Measurements from ENCODE around the gene NMNAT3. TPM values are rescaled to one million over a fixed set of nuclear protein-coding genes. Genes with fewer than 3 reads are reported as not detected.

The NMNAT3 gene
- polyA plus RNA-seq, 2 of the 4 experiments (the other 2 are of a cell fraction): 1.2 to 2.9 TPM

DNA sequence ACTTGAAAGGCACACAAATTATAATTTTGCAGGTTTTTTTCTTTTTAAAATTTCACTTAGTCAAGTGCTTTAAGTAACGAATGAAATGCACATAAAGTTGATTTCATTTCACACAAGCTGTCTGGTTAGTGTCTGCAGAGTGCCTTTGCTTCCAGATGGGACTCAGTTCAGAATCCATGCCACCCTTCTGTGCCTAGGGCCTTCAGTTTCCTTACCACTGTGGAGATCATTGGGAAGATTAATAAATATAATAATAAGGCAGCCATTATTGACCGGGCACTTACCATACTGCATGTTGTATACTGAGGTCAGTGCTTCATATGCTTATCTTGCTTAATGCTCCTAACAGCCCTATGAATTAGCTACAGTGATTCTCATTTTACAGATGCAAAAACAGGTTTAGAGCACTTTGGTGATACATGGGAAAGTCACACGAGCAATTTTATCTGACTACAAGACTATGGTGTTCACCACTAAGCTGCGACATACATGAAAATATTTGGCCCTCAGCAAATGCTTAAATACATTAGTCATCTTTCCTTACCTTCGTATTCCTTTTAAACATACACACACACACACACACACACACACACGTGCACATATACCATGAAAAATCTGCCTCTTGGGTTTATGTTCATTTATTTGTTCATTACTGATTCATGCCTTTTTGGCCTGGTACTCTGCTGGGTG lies 3.1 kb downstream of the NMNAT3 start (continued):
- TF ChIP-seq, protein P1, sequence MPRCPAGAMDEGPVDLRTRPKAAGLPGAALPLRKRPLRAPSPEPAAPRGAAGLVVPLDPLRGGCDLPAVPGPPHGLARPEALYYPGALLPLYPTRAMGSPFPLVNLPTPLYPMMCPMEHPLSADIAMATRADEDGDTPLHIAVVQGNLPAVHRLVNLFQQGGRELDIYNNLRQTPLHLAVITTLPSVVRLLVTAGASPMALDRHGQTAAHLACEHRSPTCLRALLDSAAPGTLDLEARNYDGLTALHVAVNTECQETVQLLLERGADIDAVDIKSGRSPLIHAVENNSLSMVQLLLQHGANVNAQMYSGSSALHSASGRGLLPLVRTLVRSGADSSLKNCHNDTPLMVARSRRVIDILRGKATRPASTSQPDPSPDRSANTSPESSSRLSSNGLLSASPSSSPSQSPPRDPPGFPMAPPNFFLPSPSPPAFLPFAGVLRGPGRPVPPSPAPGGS (IDR thresholded peaks at IDR 0.05): no peak
- TF ChIP-seq, protein P2, sequence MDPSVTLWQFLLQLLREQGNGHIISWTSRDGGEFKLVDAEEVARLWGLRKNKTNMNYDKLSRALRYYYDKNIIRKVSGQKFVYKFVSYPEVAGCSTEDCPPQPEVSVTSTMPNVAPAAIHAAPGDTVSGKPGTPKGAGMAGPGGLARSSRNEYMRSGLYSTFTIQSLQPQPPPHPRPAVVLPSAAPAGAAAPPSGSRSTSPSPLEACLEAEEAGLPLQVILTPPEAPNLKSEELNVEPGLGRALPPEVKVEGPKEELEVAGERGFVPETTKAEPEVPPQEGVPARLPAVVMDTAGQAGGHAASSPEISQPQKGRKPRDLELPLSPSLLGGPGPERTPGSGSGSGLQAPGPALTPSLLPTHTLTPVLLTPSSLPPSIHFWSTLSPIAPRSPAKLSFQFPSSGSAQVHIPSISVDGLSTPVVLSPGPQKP (IDR thresholded peaks at IDR 0.05; ENCODE audit: low read depth, low read length): no peak
- TF ChIP-seq RAD21 (conservative IDR thresholded peaks at IDR 0.05 in 1 of 2, IDR thresholded peaks at IDR 0.05 in 1 of 2): no peak
- TF ChIP-seq FOXS1 (CRISPR knock-in tag; IDR thresholded peaks at IDR 0.05): no peak
- no peak for TF ChIP-seq CBX8 (IDR thresholded peaks at IDR 0.05)
- TF ChIP-seq, protein P3, sequence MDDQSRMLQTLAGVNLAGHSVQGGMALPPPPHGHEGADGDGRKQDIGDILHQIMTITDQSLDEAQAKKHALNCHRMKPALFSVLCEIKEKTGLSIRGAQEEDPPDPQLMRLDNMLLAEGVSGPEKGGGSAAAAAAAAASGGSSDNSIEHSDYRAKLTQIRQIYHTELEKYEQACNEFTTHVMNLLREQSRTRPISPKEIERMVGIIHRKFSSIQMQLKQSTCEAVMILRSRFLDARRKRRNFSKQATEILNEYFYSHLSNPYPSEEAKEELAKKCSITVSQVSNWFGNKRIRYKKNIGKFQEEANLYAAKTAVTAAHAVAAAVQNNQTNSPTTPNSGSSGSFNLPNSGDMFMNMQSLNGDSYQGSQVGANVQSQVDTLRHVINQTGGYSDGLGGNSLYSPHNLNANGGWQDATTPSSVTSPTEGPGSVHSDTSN (IDR thresholded peaks at IDR 0.05): no peak

DNA sequence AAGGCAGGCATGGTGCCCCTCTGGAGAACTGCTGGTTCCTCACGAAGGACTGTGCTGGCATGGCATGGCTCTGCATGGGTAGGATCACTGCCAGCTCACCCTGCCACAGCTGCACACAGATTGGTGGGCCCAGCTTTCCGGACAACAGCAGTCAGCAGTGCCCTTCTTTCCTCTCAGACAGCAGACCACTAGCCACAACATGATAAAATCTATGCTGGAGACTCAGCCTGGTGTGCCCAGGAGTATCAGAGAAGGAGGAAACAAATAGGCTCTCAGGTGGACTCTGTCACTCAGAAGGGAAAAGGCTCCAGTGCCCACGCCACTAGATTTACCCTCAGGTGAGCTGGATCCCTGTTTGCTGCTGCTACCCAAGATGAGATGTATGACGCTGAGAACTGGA lies 4.9 kb downstream of the NMNAT3 start:
- WGBS (ENCODE audit: missing lambda C conversion rate): 61% methylated on average over 3 of the region's 4 CpGs
- CTCF ChIA-PET: interaction anchor here (0.5 kb wide), 1 partner anchor 212 kb away, joined by 3 read pairs; no protein-coding TSS in a partner anchor
- POLR2A ChIA-PET: no interaction called here
- FAIRE-seq (no peak), DNase-seq (ENCODE audit: low read depth in 1 of 2, low spot score in 1 of 2) (no peak), ATAC-seq (no peak)
- TF ChIP-seq, protein P1 (IDR thresholded peaks at IDR 0.05): no peak
- TF ChIP-seq TFCP2L1 (CRISPR knock-in tag; IDR thresholded peaks at IDR 0.05) (no peak), HOXB13 (CRISPR knock-in tag; IDR thresholded peaks at IDR 0.05; ENCODE audit: low read depth) (no peak), ZFP36 (IDR thresholded peaks at IDR 0.05; ENCODE audit: borderline replicate concordance, partially characterized antibody) (no peak), KDM5A (IDR thresholded peaks at IDR 0.05) (no peak), TP53 (CRISPR knock-in tag; IDR thresholded peaks at IDR 0.05) (no peak), MAFK (IDR thresholded peaks at IDR 0.05; ENCODE audit: partially characterized antibody) (no peak), HEYL (CRISPR knock-in tag; IDR thresholded peaks at IDR 0.05) (no peak), ZNF302 (CRISPR knock-in tag; IDR thresholded peaks at IDR 0.05) (no peak), CBX2 (IDR thresholded peaks at IDR 0.05; ENCODE audit: borderline replicate concordance, low read depth) (no peak)
- TF ChIP-seq, protein P4, sequence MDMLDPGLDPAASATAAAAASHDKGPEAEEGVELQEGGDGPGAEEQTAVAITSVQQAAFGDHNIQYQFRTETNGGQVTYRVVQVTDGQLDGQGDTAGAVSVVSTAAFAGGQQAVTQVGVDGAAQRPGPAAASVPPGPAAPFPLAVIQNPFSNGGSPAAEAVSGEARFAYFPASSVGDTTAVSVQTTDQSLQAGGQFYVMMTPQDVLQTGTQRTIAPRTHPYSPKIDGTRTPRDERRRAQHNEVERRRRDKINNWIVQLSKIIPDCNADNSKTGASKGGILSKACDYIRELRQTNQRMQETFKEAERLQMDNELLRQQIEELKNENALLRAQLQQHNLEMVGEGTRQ (IDR thresholded peaks at IDR 0.05): no peak
- TF ChIP-seq, protein P5, sequence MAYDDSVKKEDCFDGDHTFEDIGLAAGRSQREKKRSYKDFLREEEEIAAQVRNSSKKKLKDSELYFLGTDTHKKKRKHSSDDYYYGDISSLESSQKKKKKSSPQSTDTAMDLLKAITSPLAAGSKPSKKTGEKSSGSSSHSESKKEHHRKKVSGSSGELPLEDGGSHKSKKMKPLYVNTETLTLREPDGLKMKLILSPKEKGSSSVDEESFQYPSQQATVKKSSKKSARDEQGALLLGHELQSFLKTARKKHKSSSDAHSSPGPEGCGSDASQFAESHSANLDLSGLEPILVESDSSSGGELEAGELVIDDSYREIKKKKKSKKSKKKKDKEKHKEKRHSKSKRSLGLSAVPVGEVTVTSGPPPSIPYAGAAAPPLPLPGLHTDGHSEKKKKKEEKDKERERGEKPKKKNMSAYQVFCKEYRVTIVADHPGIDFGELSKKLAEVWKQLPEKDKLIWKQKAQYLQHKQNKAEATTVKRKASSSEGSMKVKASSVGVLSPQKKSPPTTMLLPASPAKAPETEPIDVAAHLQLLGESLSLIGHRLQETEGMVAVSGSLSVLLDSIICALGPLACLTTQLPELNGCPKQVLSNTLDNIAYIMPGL (CRISPR knock-in tag; IDR thresholded peaks at IDR 0.05; ENCODE audit: borderline replicate concordance): no peak
- H3K4me2 ChIP-seq: no peak overlapping the region
- H3K4me3 ChIP-seq: no peak overlapping the region
- H3K27ac ChIP-seq: no peak overlapping the region
- H3K4me1 ChIP-seq: no peaks in the 10 kb centered on the region
- no peaks in the 10 kb centered on the region for H3K9me3 ChIP-seq

All from A549 (cell line).